Measurements from ENCODE around the gene WDPCP. TPM values are rescaled to one million over a fixed set of nuclear protein-coding genes. Genes with fewer than 3 reads are reported as not detected.

Gene WDPCP
- total RNA-seq, 1 experiment from 2014 or later: 15.2 TPM

GRCh38 chr2:63073994-63074393 lies 514.3 kb downstream of the WDPCP start:
- no peak for TF ChIP-seq EZH2 (IDR thresholded peaks at IDR 0.05; ENCODE audit: low read depth)
- no peak for TF ChIP-seq CTCF (conservative IDR thresholded peaks at IDR 0.05)
- no TSS peak for BruUV-seq (replicated peaks)
- H3F3A ChIP-seq (ENCODE audit: insufficient read depth, low read depth): no peaks in the 10 kb centered on the region
- H3K9me3 ChIP-seq (ENCODE audit: insufficient read depth, low read depth): no peaks in the 10 kb centered on the region
- no peak for DNase-seq
- no peaks in the 10 kb centered on the region for H3K36me3 ChIP-seq (ENCODE audit: low read depth)
- H4K20me1 ChIP-seq (ENCODE audit: insufficient read depth): no peaks in the 10 kb centered on the region
- POLR2A ChIA-PET (ENCODE audit: unreplicated experiment): interaction anchor here (0.6 kb wide), 1 partner anchor 227 kb away, joined by 6 read pairs; no protein-coding TSS in a partner anchor
- no peaks in the 10 kb centered on the region; the same call in 1 of the 2 replicates for H3K9me2 ChIP-seq (ENCODE audit: insufficient read depth)
- intact Hi-C loops (cut with micrococcal nuclease; ENCODE audit: unreplicated experiment): no loop called here
- H3K27me3 ChIP-seq (ENCODE audit: insufficient read depth, low read depth): no peaks in the 10 kb centered on the region
- no peak overlapping the region for H2AFZ ChIP-seq
- no peak overlapping the region for H3K4me3 ChIP-seq
- no peaks in the 10 kb centered on the region for H3K79me2 ChIP-seq (ENCODE audit: low read depth)
- H3K4me2 ChIP-seq: no peak overlapping the region
- H3K27ac ChIP-seq: no peak overlapping the region
- no peaks in the 10 kb centered on the region for H3K4me1 ChIP-seq (replicated peaks; ENCODE audit: insufficient read depth)
- CTCF ChIA-PET: no interaction called here

GRCh38 chr2:63071664-63072063 lies 516.6 kb downstream of the WDPCP start:
- Histone ChIP-seq H3K27ac (no peak overlapping the region), H2AFZ (no peak overlapping the region), H3K9me3 (ENCODE audit: insufficient read depth, low read depth) (no peaks in the 10 kb centered on the region), H3K79me2 (ENCODE audit: low read depth) (no peaks in the 10 kb centered on the region), H3K4me2 (no peak overlapping the region), H3K36me3 (ENCODE audit: low read depth) (no peaks in the 10 kb centered on the region), H3K9me2 (ENCODE audit: insufficient read depth) (no peaks in the 10 kb centered on the region; the same call in 1 of the 2 replicates), H4K20me1 (ENCODE audit: insufficient read depth) (no peaks in the 10 kb centered on the region), H3K27me3 (ENCODE audit: insufficient read depth, low read depth) (no peaks in the 10 kb centered on the region), H3F3A (ENCODE audit: insufficient read depth, low read depth) (no peaks in the 10 kb centered on the region), H3K4me3 (no peak overlapping the region), H3K4me1 (replicated peaks; ENCODE audit: insufficient read depth) (no peaks in the 10 kb centered on the region)
- intact Hi-C loops (cut with micrococcal nuclease; ENCODE audit: unreplicated experiment): no loop called here
- CTCF ChIA-PET: no interaction called here
- POLR2A ChIA-PET (ENCODE audit: unreplicated experiment): no interaction called here
- TF ChIP-seq EZH2 (IDR thresholded peaks at IDR 0.05; ENCODE audit: low read depth) (no peak), CTCF (conservative IDR thresholded peaks at IDR 0.05) (no peak)
- no peak for DNase-seq
- no TSS peak for BruUV-seq (replicated peaks)

Other genes starting within 250 kb of the WDPCP start
- gene MDH1, start 486 bp upstream of the WDPCP start, total RNA-seq (2021): 157 and 162 TPM in 2 replicates